Colon (tissue), 2 donors: ENCODE measurements around the gene PAK3.

Source experiments
- FAIRE-seq: peaks from 2 replicates; lab custom pipeline; 2012; peaks lifted over from hg19 to GRCh38; lab: Jason Lieb, UNC
- donor health status: control.
- donor health status: control.

The PAK3 gene

GRCh38 chrX:111095974-111096895 is at the start of gene PAK3:
PAK3 (plus strand) TSS chrX:111096191; CDS start chrX:111123104, 26,913 bp downstream.
- FAIRE-seq, result no peak

- FAIRE-seq, result no peak
Measured at GRCh38 chrX:111047575-111047974, 48.4 kb upstream of the PAK3 start.

- FAIRE-seq, result no peak
Measured at GRCh38 chrX:111052478-111052877, 43.5 kb upstream of the PAK3 start.

GRCh38 chrX:111071542-111072277 is 24.3 kb upstream of the PAK3 start:
- no peak for FAIRE-seq

- no peak for FAIRE-seq
Measured at GRCh38 chrX:111083081-111083480, 12.9 kb upstream of the PAK3 start.

- FAIRE-seq, result no peak
Measured at GRCh38 chrX:111086591-111087006, 9.4 kb upstream of the PAK3 start.

- no peak for FAIRE-seq
Measured at GRCh38 chrX:111088628-111089027, 7.4 kb upstream of the PAK3 start.

GRCh38 chrX:111090458-111090857 is 5.5 kb upstream of the PAK3 start:
- no peak for FAIRE-seq

- no peak for FAIRE-seq
Measured at GRCh38 chrX:111098874-111099273, 2.9 kb downstream of the PAK3 start.

GRCh38 chrX:111100191-111100590 is 4.2 kb downstream of the PAK3 start:
- FAIRE-seq, result no peak

- no peak for FAIRE-seq
Measured at GRCh38 chrX:111101580-111101979, 5.6 kb downstream of the PAK3 start.

GRCh38 chrX:111102636-111103035 is 6.6 kb downstream of the PAK3 start:
- no peak for FAIRE-seq

GRCh38 chrX:111103246-111103645 is 7.3 kb downstream of the PAK3 start:
- FAIRE-seq, result no peak

GRCh38 chrX:111110098-111110775 is 14.2 kb downstream of the PAK3 start:
- no peak for FAIRE-seq

- FAIRE-seq, result no peak
Measured at GRCh38 chrX:111114806-111115205, 18.8 kb downstream of the PAK3 start.

- no peak for FAIRE-seq
Measured at GRCh38 chrX:111116666-111117065, 20.7 kb downstream of the PAK3 start.

GRCh38 chrX:111119341-111119740 is 23.4 kb downstream of the PAK3 start:
- FAIRE-seq, result peak; percentile 43

- no peak for FAIRE-seq
Measured at GRCh38 chrX:111123125-111123524, 27.1 kb downstream of the PAK3 start.

- FAIRE-seq, result no peak
Measured at GRCh38 chrX:111123606-111124179, 27.7 kb downstream of the PAK3 start.

GRCh38 chrX:111124418-111124817 is 28.4 kb downstream of the PAK3 start:
- no peak for FAIRE-seq

GRCh38 chrX:111127038-111127437 is 31.0 kb downstream of the PAK3 start:
- FAIRE-seq, result no peak

GRCh38 chrX:111129921-111130320 is 33.9 kb downstream of the PAK3 start:
- no peak for FAIRE-seq
